Cardiac muscle cell (in vitro differentiated cells and primary cell): ENCODE data around the gene LATS2. TPM values are rescaled to one million over a fixed set of nuclear protein-coding genes. Genes with fewer than 3 reads are reported as not detected.
A peak's percentile ranks its signal among the peaks of the same experiment; 100 is the strongest.

Experiments
- DNase-seq, 2 donors: peaks; one replicate each; pipeline versions ENCODE4 v3.0.0 to v3.0.0-alpha.2; 2010 to 2017; ENCODE audit warnings: low read depth in 1 of 2, low spot score in 1 of 2
- H3K27ac ChIP-seq: fragments of 200-600 bp; sonication (generic); 2 replicates; pipeline ENCODE4 v1.5.1; 2016
- H3K27me3 ChIP-seq: fragments of 200-600 bp; sonication (generic); 2 replicates; pipeline ENCODE4 v1.6.0; 2016; ENCODE audit warnings: control low read depth
- H3K36me3 ChIP-seq: fragments of 200-600 bp; sonication (generic); 2 replicates; pipeline ENCODE4 v1.5.1; 2016; ENCODE audit warnings: control low read depth
- H3K4me1 ChIP-seq: fragments of 200-600 bp; sonication (generic); 2 replicates; pipeline ENCODE4 v1.8.1; 2017; ENCODE audit warnings: low read depth, mild to moderate bottlenecking, mixed run types
- H3K4me3 ChIP-seq: fragments of 200-600 bp; sonication (generic); 2 replicates; pipeline ENCODE4 v1.5.1; 2016; ENCODE audit warnings: mild to moderate bottlenecking
- H3K9me3 ChIP-seq: fragments of 200-600 bp; sonication (generic); 2 replicates; pipeline ENCODE4 v1.5.1; 2017; ENCODE audit warnings: low read depth, mild to moderate bottlenecking, control low read depth
- polyA plus RNA-seq: library from polyadenylated mRNA; unstranded; fragments of >200 nt; fragmentation: Nextera tagmentation; extraction: Ambion mirVana; gene quantifications from 2 replicates; pipeline ENCODE4 v1.2.1, GENCODE V29; 2016
- total RNA-seq: library from RNA; depleted of rRNA; stranded (reverse); fragments of >200 nt; gene quantifications from 2 replicates; pipeline ENCODE4 v1.2.3, GENCODE V29; 2016
- TF ChIP-seq, protein P1 (sequence below): IDR thresholded peaks from 2 replicates; pipeline ENCODE4 v1.5.1; 2012; ENCODE audit warnings: low read depth, mild to moderate bottlenecking, low read length

Gene LATS2
- total and polyA plus RNA-seq, 2 experiments from 2014 or later = 4.0 to 14.7 TPM

GRCh38 chr13:20981370-20982095 is 79.9 kb downstream of the LATS2 start:
- Histone ChIP-seq H3K4me3 (no peak overlapping the region), H3K27ac (no peak overlapping the region), H3K9me3 (no peaks in the 10 kb centered on the region), H3K27me3 (no peaks in the 10 kb centered on the region), H3K4me1 (no peaks in the 10 kb centered on the region), H3K36me3 (peaks cover 31% of the 10 kb centered on the region)
- no peak for DNase-seq
- TF ChIP-seq, protein P1, sequence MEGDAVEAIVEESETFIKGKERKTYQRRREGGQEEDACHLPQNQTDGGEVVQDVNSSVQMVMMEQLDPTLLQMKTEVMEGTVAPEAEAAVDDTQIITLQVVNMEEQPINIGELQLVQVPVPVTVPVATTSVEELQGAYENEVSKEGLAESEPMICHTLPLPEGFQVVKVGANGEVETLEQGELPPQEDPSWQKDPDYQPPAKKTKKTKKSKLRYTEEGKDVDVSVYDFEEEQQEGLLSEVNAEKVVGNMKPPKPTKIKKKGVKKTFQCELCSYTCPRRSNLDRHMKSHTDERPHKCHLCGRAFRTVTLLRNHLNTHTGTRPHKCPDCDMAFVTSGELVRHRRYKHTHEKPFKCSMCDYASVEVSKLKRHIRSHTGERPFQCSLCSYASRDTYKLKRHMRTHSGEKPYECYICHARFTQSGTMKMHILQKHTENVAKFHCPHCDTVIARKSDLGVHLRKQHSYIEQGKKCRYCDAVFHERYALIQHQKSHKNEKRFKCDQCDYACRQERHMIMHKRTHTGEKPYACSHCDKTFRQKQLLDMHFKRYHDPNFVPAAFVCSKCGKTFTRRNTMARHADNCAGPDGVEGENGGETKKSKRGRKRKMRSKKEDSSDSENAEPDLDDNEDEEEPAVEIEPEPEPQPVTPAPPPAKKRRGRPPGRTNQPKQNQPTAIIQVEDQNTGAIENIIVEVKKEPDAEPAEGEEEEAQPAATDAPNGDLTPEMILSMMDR = no peak

DNA sequence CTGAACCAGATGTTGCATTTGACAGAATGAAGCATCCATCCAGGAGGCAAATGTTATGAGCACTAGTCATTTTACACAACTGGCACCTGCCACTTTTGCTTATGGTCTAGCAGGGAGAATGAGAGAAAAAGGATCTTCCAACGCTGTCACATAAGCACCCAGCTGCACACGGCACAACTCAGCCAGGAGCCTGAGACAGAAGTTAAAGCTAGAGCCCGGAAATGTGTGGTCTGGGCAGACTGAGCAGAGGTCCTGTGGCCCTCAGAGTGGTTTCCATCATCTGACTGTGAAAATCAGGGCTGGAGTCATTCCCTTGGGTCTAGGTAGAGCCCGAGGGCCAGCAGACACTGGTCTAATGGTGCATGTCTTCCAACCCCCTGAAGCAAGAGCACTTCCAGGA is 80.5 kb downstream of the LATS2 start:
- Histone ChIP-seq H3K27ac (peak overlapping the region; percentile 64), H3K27me3 (no peaks in the 10 kb centered on the region), H3K36me3 (peaks cover 31% of the 10 kb centered on the region), H3K4me1 (no peaks in the 10 kb centered on the region), H3K4me3 (no peak overlapping the region), H3K9me3 (no peaks in the 10 kb centered on the region)
- DNase-seq = no peak
- TF ChIP-seq, protein P1 = no peak

DNA sequence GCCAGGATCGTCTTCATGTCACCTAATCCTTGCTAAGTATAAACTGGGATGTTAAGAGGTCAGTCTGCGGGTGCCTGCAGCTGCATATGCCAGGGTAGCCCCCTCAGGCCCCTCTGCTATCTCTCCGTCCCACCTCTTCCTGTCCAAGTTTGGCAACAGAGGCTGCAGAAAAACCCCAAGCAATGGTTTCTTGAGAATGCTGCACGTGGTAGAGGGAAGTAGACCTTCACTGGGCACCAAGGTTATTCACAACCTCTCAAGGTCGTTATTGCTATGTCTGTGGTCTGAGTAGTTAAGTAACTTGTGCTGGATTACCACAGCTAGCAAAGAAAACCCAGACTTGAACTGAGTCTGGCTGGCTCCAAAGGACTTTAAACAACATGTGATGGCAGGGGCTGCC is 81.0 kb downstream of the LATS2 start:
- TF ChIP-seq, protein P1 = no peak
- peaks cover 31% of the 10 kb centered on the region for H3K36me3 ChIP-seq
- peak in 1 of 2 donors; percentile 16 for DNase-seq
- no peaks in the 10 kb centered on the region for H3K4me1 ChIP-seq
- no peak overlapping the region for H3K4me3 ChIP-seq
- H3K27ac ChIP-seq = peak overlapping the region; percentile 64
- H3K27me3 ChIP-seq = no peaks in the 10 kb centered on the region
- no peaks in the 10 kb centered on the region for H3K9me3 ChIP-seq

DNA sequence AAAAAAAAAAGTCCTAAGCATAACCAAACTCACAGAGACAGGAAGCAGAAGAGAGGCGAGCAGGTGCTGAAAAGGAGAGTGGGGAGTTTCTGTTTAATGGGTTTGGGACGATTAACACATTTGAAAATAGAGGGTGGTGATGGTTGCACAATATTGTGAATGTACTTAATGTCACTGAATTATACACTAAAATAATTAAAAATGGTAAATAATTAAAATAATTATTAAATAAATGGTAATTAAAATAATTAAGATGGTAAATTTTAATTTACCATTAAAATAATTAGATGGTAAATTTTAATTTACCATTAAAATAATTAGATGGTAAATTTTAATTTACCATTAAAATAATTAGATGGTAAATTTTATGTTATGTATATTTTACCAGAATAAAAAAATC is 84.0 kb downstream of the LATS2 start:
- H3K4me1 ChIP-seq = no peaks in the 10 kb centered on the region
- TF ChIP-seq, protein P1 = no peak
- peaks cover 44% of the 10 kb centered on the region for H3K36me3 ChIP-seq
- H3K27ac ChIP-seq = no peak overlapping the region
- no peaks in the 10 kb centered on the region for H3K9me3 ChIP-seq
- no peak overlapping the region for H3K4me3 ChIP-seq
- no peak for DNase-seq
- H3K27me3 ChIP-seq = no peaks in the 10 kb centered on the region

GRCh38 chr13:20974981-20975585 is 86.3 kb downstream of the LATS2 start:
- Histone ChIP-seq H3K27me3 (no peaks in the 10 kb centered on the region), H3K4me3 (no peak overlapping the region), H3K9me3 (no peaks in the 10 kb centered on the region), H3K36me3 (peaks cover 34% of the 10 kb centered on the region), H3K27ac (no peak overlapping the region), H3K4me1 (no peaks in the 10 kb centered on the region)
- TF ChIP-seq, protein P1 = no peak
- no peak for DNase-seq
